Smooth muscle cell (in vitro differentiated cells): ENCODE data around the gene SMG1. TPM values are rescaled to one million over a fixed set of nuclear protein-coding genes. Genes with fewer than 3 reads are reported as not detected.
"Not testable (repeated sequence)": the region's sequence is repeated elsewhere in the genome, so short reads cannot be mapped to it uniquely, and the experiment has no call there.

ENCODE experiments used
- DNase-seq: peaks from one replicate; lab custom pipeline; 2025; ENCODE audit not compliant: unreplicated experiment; lab: John Stamatoyannopoulos, UW
- H2AFZ ChIP-seq: fragments of 200-600 bp; sonication (generic); 2 replicates; pipeline ENCODE4 v1.6.0; 2016; ENCODE audit warnings: antibody characterized with exemption, low read depth, mild to moderate bottlenecking
- H3F3A ChIP-seq: fragments of 200-600 bp; sonication (generic); 2 replicates; pipeline ENCODE4 v1.6.0; 2017; ENCODE audit warnings: antibody characterized with exemption, low read depth
- H3K27ac ChIP-seq: fragments of 200-600 bp; sonication (generic); 2 replicates; pipeline ENCODE4 v1.5.1; 2016; ENCODE audit warnings: low read depth, mild to moderate bottlenecking
- H3K27me3 ChIP-seq: fragments of 200-600 bp; sonication (generic); 2 replicates; pipeline ENCODE4 v1.6.1; 2016; ENCODE audit warnings: low read depth, mild to moderate bottlenecking
- H3K36me3 ChIP-seq: fragments of 200-600 bp; sonication (generic); 2 replicates; pipeline ENCODE4 v1.5.1; 2016; ENCODE audit warnings: low read depth
- H3K4me1 ChIP-seq: fragments of 200-600 bp; sonication (generic); 2 replicates; pipeline ENCODE4 v1.5.1; 2016; ENCODE audit warnings: low read depth
- H3K4me2 ChIP-seq: fragments of 200-600 bp; sonication (generic); 2 replicates; pipeline ENCODE4 v1.6.0; 2016; ENCODE audit warnings: mild to moderate bottlenecking
- H3K4me3 ChIP-seq: fragments of 200-600 bp; sonication (generic); 2 replicates; pipeline ENCODE4 v1.5.1; 2016; ENCODE audit warnings: mild to moderate bottlenecking
- H3K79me2 ChIP-seq: fragments of 200-600 bp; sonication (generic); 2 replicates; pipeline ENCODE4 v1.6.0; 2016; ENCODE audit warnings: low read depth, mild to moderate bottlenecking
- H3K9ac ChIP-seq: fragments of 200-600 bp; sonication (generic); 2 replicates; pipeline ENCODE4 v1.6.0; 2016; ENCODE audit warnings: low read depth
- H3K9me3 ChIP-seq: fragments of 200-600 bp; sonication (generic); replicated peaks from 2 replicates; pipeline ENCODE4 v1.5.1; 2016; ENCODE audit warnings: low read depth
- H4K20me1 ChIP-seq: fragments of 200-600 bp; sonication (generic); 2 replicates; pipeline ENCODE4 v1.6.0; 2016; ENCODE audit warnings: low read depth
- CTCF ChIP-seq: fragments of 200-600 bp; sonication (generic); IDR thresholded peaks from 2 replicates; pipeline ENCODE4 v1.5.1; 2017; ENCODE audit warnings: borderline replicate concordance, mild to moderate bottlenecking, antibody characterized with exemption; ENCODE audit not compliant: insufficient read depth, poor library complexity, severe bottlenecking
- WGBS: methylation state at CpG from one replicate; pipeline ENCODE4 v1.1.7; 2016; ENCODE audit warnings: low lambda C conversion rate; 5-methylcytosine and 5-hydroxymethylcytosine counted together
- polyA plus RNA-seq: library from polyadenylated mRNA; unstranded; fragments of >200 nt; fragmentation: Nextera tagmentation; extraction: Ambion mirVana; gene quantifications from 2 replicates; pipeline ENCODE4 v1.2.1, GENCODE V29; 2016
- total RNA-seq: library from RNA; depleted of rRNA; stranded (reverse); fragments of >200 nt; gene quantifications from 2 replicates; pipeline ENCODE4 v1.2.3, GENCODE V29; 2014

The SMG1 gene
- total and polyA plus RNA-seq, 2 experiments from 2014 or later, result 4.9 to 45.4 TPM

DNA sequence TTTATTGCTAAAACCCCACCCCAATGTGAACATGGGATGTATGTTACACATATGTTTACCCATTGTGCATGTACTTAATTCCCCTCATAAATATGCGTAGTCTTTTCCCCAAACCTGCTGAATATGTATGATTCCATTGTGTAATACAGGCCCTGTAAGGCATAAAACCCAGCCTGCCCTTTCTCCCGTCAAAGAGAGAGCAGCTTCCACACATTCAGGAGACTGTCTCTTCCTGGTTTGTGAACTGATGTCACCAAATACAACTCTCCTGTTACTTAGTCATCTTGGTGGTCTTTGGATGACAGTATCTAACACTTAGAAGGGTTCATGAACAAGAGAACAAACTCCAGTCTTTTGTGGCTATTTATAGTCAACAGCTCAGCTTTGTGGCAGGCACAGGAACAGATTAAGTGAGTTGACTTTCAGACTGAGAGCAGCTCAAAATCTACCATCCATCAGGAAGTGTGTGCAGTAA, 32.9 kb upstream of the SMG1 start:
- no peak for DNase-seq
- Histone ChIP-seq H3K9ac (no peak overlapping the region), H3K27ac (peak overlapping the region; percentile 30), H3K4me3 (no peak overlapping the region), H2AFZ (peak overlapping the region; percentile 93), H3K27me3 (no peaks in the 10 kb centered on the region), H3K36me3 (no peaks in the 10 kb centered on the region), H3K4me2 (peak overlapping the region; percentile 8), H3F3A (peaks cover 5% of the 10 kb centered on the region), H3K4me1 (peaks cover 8% of the 10 kb centered on the region), H4K20me1 (no peaks in the 10 kb centered on the region), H3K9me3 (no peaks in the 10 kb centered on the region), H3K79me2 (no peaks in the 10 kb centered on the region)
- WGBS, result 48% methylated on average over 2 of the region's 2 CpGs
- no peak for TF ChIP-seq CTCF

DNA sequence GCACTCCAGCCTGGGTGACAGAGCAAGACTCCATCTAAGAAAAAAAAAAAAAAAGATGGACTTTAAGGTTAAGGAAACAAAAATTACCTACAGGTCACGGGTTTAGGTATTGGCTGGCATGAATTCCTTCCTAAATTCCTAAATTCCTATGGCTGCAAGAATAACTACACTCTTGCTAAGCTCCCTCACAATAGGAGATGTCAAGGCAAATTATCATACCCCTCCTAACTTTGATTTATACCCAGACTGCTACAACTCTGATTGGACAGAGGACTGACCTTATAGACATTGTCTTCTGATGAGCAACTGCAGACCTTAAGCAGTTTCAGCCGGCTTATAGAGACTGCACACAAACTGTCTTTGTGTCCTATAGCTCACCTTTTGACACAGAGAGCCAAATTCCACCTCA, 32.4 kb upstream of the SMG1 start:
- Histone ChIP-seq H3K36me3 (no peaks in the 10 kb centered on the region), H3F3A (peaks cover 5% of the 10 kb centered on the region), H3K79me2 (no peaks in the 10 kb centered on the region), H3K27me3 (no peaks in the 10 kb centered on the region), H3K4me3 (no peak overlapping the region), H2AFZ (peak overlapping the region; percentile 93), H3K27ac (peak overlapping the region; percentile 30), H3K4me2 (no peak overlapping the region), H3K4me1 (peaks cover 8% of the 10 kb centered on the region), H3K9ac (no peak overlapping the region), H3K9me3 (no peaks in the 10 kb centered on the region), H4K20me1 (no peaks in the 10 kb centered on the region)
- TF ChIP-seq CTCF, result no peak
- DNase-seq, result no peak
- WGBS, result 72% methylated on average over 2 of the region's 2 CpGs

DNA sequence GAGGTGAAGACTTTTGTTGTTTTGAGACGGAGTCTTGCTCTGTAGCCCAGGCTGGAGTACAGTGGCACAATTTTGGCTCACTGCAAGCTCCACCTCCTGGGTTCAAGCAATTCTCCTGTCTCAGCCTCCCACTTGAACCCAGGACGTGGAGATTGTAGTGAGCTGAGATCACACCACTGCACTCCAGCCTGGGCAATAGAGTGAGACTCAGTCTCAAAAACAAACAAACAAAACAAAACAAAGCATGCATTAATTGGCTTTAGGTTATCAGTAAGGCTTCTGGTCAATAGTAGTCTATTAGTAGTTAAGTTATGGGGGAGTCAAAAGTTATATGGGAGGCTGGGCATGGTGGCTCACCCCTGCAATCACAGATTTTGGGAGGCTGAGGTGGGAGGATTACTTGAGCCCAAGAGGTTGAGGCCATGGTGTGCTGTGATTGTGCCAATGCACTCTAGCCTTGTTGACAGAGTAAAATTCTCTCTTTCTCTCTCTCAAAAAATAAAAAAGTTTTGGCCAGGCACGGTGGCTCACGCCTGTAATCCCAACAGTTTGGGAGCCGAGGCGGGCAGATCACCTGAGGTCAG, 30.5 kb upstream of the SMG1 start:
- not testable (repeated sequence) for H3F3A ChIP-seq, H3K4me1 ChIP-seq, H3K9ac ChIP-seq, H2AFZ ChIP-seq, H3K36me3 ChIP-seq, H3K4me3 ChIP-seq, H3K79me2 ChIP-seq, H3K27ac ChIP-seq, H4K20me1 ChIP-seq, H3K9me3 ChIP-seq, DNase-seq, H3K4me2 ChIP-seq, H3K27me3 ChIP-seq
- whole genome bisulfite sequencing, result 84% methylated on average over 6 of the region's 6 CpGs

DNA sequence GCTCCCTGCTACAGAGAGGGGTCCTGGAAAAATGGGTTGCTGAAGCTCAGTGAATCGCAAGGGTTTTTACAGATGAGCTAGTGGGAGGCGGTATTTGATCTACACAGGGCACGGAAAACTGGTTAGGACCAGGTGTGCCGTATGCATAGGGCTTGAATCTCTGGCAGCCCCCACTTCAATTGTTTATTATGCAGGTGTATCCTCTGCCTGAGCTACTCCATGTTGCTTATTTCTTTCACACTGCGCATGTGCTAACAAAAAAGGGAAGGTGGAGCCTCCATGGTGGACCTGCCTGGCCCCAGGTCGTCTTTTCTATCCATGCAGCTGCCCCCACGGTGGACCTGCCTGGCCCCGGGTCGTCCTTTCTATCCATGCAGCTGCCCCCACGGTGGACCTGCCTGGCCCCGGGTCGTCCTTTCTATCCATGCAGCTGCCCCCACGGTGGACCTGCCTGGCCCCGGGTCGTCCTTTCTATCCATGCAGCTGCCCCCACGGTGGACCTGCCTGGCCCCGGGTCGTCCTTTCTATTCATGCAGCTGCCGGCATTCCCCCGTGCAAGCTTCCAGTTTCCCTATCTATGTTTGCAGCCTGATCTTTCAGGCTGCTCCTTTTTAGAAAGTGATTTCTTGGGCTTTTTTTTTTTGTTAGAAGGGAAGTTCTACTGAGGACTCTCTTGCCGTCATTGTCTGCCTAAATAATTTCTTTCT, 29.8 kb upstream of the SMG1 start:
- not testable (repeated sequence) for H3K27ac ChIP-seq, H3K4me3 ChIP-seq, H3F3A ChIP-seq, H3K36me3 ChIP-seq, H3K4me2 ChIP-seq, H3K27me3 ChIP-seq, H3K79me2 ChIP-seq, H3K4me1 ChIP-seq, H3K9ac ChIP-seq, DNase-seq, H2AFZ ChIP-seq, H4K20me1 ChIP-seq, H3K9me3 ChIP-seq
- WGBS, result 79% methylated on average over 17 of the region's 21 CpGs
